DND-41 (cell line): ENCODE results near the gene ARHGEF3.

Experiments used
- CTCF ChIP-seq: IDR thresholded peaks from 2 replicates; pipeline ENCODE4 v1.5.1; 2012; ENCODE audit warnings: borderline replicate concordance, low read length, moderate library complexity, mild to moderate bottlenecking; ENCODE audit not compliant: poor library complexity, severe bottlenecking; ENCODE audit errors: extremely low read depth
- EZH2 ChIP-seq: IDR thresholded peaks from 3 replicates; pipeline ENCODE4 v1.6.1; 2012; ENCODE audit warnings: borderline replicate concordance, low read depth, mild to moderate bottlenecking, moderate library complexity, low read length, inconsistent platforms; ENCODE audit not compliant: severe bottlenecking

DNA sequence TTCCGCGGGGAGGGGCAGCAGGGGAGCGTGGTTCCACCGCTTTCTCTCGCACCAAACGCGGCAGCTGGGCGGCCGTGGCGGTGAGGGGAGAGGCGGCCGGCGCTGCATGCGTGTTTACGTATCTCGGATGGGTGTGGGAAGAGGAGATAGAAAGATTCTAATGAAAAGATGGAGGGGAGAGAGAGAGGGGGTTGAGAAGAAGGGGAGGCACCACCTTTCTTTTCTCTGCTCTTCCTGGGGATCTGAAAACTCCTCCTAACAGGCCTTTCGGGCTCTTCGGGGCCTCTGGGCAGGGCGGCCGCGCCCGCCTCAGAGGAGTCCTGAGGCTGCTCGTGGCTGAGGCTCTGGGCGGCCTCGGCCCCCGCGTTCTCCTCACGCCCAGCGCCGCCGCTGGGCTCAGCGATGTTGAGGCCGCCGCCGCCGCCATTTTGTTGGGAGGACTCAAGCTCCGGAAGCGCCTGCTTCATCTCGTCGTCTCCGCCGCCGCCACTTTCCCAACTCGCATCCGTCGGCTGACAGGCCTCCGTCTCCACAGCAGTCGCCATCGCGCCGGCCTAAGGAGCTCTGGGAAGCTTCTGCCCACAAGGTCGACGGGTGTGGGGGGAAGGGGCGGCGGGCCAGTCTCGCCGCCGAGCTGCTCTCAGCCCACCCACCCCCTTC is 119.2 kb downstream of the ARHGEF3 start:
- TF ChIP-seq CTCF, result peak; percentile 26
- TF ChIP-seq EZH2, result no peak
